Body of pancreas (tissue), 4 donors: Measurements from ENCODE around the gene NR5A1.

Source experiments
- CTCF ChIP-seq, 7 experiments: fragments of 450-650 bp in 4 of 7; fragments of 200-600 bp in 3 of 7; sonication (generic) in 3 of 7; IDR thresholded peaks; one replicate each; pipeline ENCODE4 v1.5.1; 2016 to 2019; ENCODE audit warnings: antibody characterized with exemption in 7 of 7
- POLR2A ChIP-seq, 3 donors: fragments of 450-650 bp; IDR thresholded peaks; one replicate each; pipeline ENCODE4 v1.6.1; 2016; ENCODE audit warnings: antibody characterized with exemption in 3 of 3, mild to moderate bottlenecking in 2 of 3

DNA sequence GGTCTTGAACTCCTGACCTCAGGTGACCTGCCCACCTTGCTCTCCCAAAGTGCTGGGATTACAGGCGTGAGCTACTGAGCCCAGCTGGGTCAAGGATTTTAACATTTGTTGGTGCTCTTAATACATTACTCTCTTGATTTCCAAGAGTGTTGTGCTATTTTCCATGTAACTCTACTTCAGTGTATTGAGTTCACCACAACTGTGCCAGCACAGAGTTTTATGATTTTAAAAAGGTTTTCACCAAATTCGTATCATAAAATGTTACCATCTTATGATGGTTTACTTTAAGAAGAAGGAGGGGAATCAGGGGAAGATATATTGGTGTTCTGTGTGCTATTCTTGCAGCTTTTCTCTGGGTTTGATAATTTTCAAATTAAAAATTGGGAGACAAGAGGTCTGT, 63.6 kb downstream of the NR5A1 start:
- TF ChIP-seq CTCF (IDR thresholded peaks at IDR 0.05): no peak
- no peak for TF ChIP-seq POLR2A (IDR thresholded peaks at IDR 0.05)
